Smooth muscle cell (in vitro differentiated cells): Measurements from ENCODE around the gene ADORA3. TPM values are rescaled to one million over a fixed set of nuclear protein-coding genes. Genes with fewer than 3 reads are reported as not detected.

ENCODE experiments used
- DNase-seq: peaks from one replicate; lab custom pipeline; 2025; ENCODE audit not compliant: unreplicated experiment; lab: John Stamatoyannopoulos, UW
- H2AFZ ChIP-seq: fragments of 200-600 bp; sonication (generic); 2 replicates; pipeline ENCODE4 v1.6.0; 2016; ENCODE audit warnings: antibody characterized with exemption, low read depth, mild to moderate bottlenecking
- H3F3A ChIP-seq: fragments of 200-600 bp; sonication (generic); 2 replicates; pipeline ENCODE4 v1.6.0; 2017; ENCODE audit warnings: antibody characterized with exemption, low read depth
- H3K27ac ChIP-seq: fragments of 200-600 bp; sonication (generic); 2 replicates; pipeline ENCODE4 v1.5.1; 2016; ENCODE audit warnings: low read depth, mild to moderate bottlenecking
- H3K27me3 ChIP-seq: fragments of 200-600 bp; sonication (generic); 2 replicates; pipeline ENCODE4 v1.6.1; 2016; ENCODE audit warnings: low read depth, mild to moderate bottlenecking
- H3K36me3 ChIP-seq: fragments of 200-600 bp; sonication (generic); 2 replicates; pipeline ENCODE4 v1.5.1; 2016; ENCODE audit warnings: low read depth
- H3K4me1 ChIP-seq: fragments of 200-600 bp; sonication (generic); 2 replicates; pipeline ENCODE4 v1.5.1; 2016; ENCODE audit warnings: low read depth
- H3K4me2 ChIP-seq: fragments of 200-600 bp; sonication (generic); 2 replicates; pipeline ENCODE4 v1.6.0; 2016; ENCODE audit warnings: mild to moderate bottlenecking
- H3K4me3 ChIP-seq: fragments of 200-600 bp; sonication (generic); 2 replicates; pipeline ENCODE4 v1.5.1; 2016; ENCODE audit warnings: mild to moderate bottlenecking
- H3K79me2 ChIP-seq: fragments of 200-600 bp; sonication (generic); 2 replicates; pipeline ENCODE4 v1.6.0; 2016; ENCODE audit warnings: low read depth, mild to moderate bottlenecking
- H3K9ac ChIP-seq: fragments of 200-600 bp; sonication (generic); 2 replicates; pipeline ENCODE4 v1.6.0; 2016; ENCODE audit warnings: low read depth
- H3K9me3 ChIP-seq: fragments of 200-600 bp; sonication (generic); replicated peaks from 2 replicates; pipeline ENCODE4 v1.5.1; 2016; ENCODE audit warnings: low read depth
- H4K20me1 ChIP-seq: fragments of 200-600 bp; sonication (generic); 2 replicates; pipeline ENCODE4 v1.6.0; 2016; ENCODE audit warnings: low read depth
- CTCF ChIP-seq: fragments of 200-600 bp; sonication (generic); IDR thresholded peaks from 2 replicates; pipeline ENCODE4 v1.5.1; 2017; ENCODE audit warnings: borderline replicate concordance, mild to moderate bottlenecking, antibody characterized with exemption; ENCODE audit not compliant: insufficient read depth, poor library complexity, severe bottlenecking
- WGBS: methylation state at CpG from one replicate; pipeline ENCODE4 v1.1.7; 2016; ENCODE audit warnings: low lambda C conversion rate; 5-methylcytosine and 5-hydroxymethylcytosine counted together
- polyA plus RNA-seq: library from polyadenylated mRNA; unstranded; fragments of >200 nt; fragmentation: Nextera tagmentation; extraction: Ambion mirVana; gene quantifications from 2 replicates; pipeline ENCODE4 v1.2.1, GENCODE V29; 2016
- total RNA-seq: library from RNA; depleted of rRNA; stranded (reverse); fragments of >200 nt; gene quantifications from 2 replicates; pipeline ENCODE4 v1.2.3, GENCODE V29; 2014

ADORA3 gene
- total and polyA plus RNA-seq, 2 experiments from 2014 or later: not detected

- no peak for TF ChIP-seq CTCF
- Histone ChIP-seq H3K27me3 (no peaks in the 10 kb centered on the region), H3K79me2 (no peaks in the 10 kb centered on the region), H3K9ac (no peak overlapping the region), H3K36me3 (no peaks in the 10 kb centered on the region), H3K9me3 (no peaks in the 10 kb centered on the region), H3K4me2 (no peak overlapping the region), H3K4me1 (no peaks in the 10 kb centered on the region), H4K20me1 (no peaks in the 10 kb centered on the region), H3K27ac (no peak overlapping the region), H3K4me3 (no peak overlapping the region), H3F3A (no peaks in the 10 kb centered on the region), H2AFZ (no peak overlapping the region)
- no peak for DNase-seq
- over 99% methylated on average over 3 of the region's 3 CpGs for WGBS
Observed at GRCh38 chr1:111471538-111471937, 31.9 kb downstream of the ADORA3 start.

GRCh38 chr1:111471012-111471411, 32.4 kb downstream of the ADORA3 start:
- no peaks in the 10 kb centered on the region for H3K27me3 ChIP-seq
- no peak overlapping the region for H3K9ac ChIP-seq

GRCh38 chr1:111470596-111470995, 32.8 kb downstream of the ADORA3 start:
- Histone ChIP-seq H3K4me3 (no peak overlapping the region), H3K27me3 (no peaks in the 10 kb centered on the region), H3K9ac (no peak overlapping the region), H3K27ac (no peak overlapping the region), H3F3A (no peaks in the 10 kb centered on the region), H3K4me2 (no peak overlapping the region), H3K4me1 (no peaks in the 10 kb centered on the region), H2AFZ (no peak overlapping the region), H4K20me1 (no peaks in the 10 kb centered on the region), H3K36me3 (no peaks in the 10 kb centered on the region), H3K79me2 (no peaks in the 10 kb centered on the region), H3K9me3 (no peaks in the 10 kb centered on the region)
- no peak for DNase-seq
- 97% methylated on average over 5 of the region's 5 CpGs for WGBS
- TF ChIP-seq CTCF: no peak

More at GRCh38 chr1:111471012-111471411, 32.4 kb downstream of the ADORA3 start:
- Histone ChIP-seq H3K4me3 (no peak overlapping the region), H3K79me2 (no peaks in the 10 kb centered on the region), H3K4me2 (no peak overlapping the region), H3K27ac (no peak overlapping the region), H2AFZ (no peak overlapping the region), H3F3A (no peaks in the 10 kb centered on the region), H3K4me1 (no peaks in the 10 kb centered on the region), H3K9me3 (no peaks in the 10 kb centered on the region), H4K20me1 (no peaks in the 10 kb centered on the region), H3K36me3 (no peaks in the 10 kb centered on the region)
- 91% methylated on average over 3 of the region's 3 CpGs for WGBS
- TF ChIP-seq CTCF: no peak
- no peak for DNase-seq

GRCh38 chr1:111469539-111469938, 33.9 kb downstream of the ADORA3 start:
- H3K36me3 ChIP-seq: no peaks in the 10 kb centered on the region
- TF ChIP-seq CTCF: no peak

More at GRCh38 chr1:111469539-111469938, 33.9 kb downstream of the ADORA3 start:
- no peak overlapping the region for H3K4me3 ChIP-seq
- no peaks in the 10 kb centered on the region for H3K27me3 ChIP-seq
- H3K27ac ChIP-seq: no peak overlapping the region
- H3K79me2 ChIP-seq: no peaks in the 10 kb centered on the region
- DNase-seq: no peak
- no peaks in the 10 kb centered on the region for H3F3A ChIP-seq
- no peak overlapping the region for H2AFZ ChIP-seq
- no peak overlapping the region for H3K4me2 ChIP-seq
- no peaks in the 10 kb centered on the region for H4K20me1 ChIP-seq
- H3K9me3 ChIP-seq: no peaks in the 10 kb centered on the region
- no peaks in the 10 kb centered on the region for H3K4me1 ChIP-seq
- H3K9ac ChIP-seq: no peak overlapping the region
